T-helper 1 cell treated with Interleukin-12 subunit alpha and Interleukin-12 subunit beta and Interleukin-4 antibody, amounts not matched to agents 30 μg/mL and 1 μg/mL, for 36 hours (primary cell): ENCODE results near the gene EXOC4.

Experiments used
- H3K27ac Mint-ChIP-seq: one replicate; pipeline ENCODE4 v1.8.0; 2021; ENCODE audit warnings: mild to moderate bottlenecking, mixed read lengths
- H3K27me3 Mint-ChIP-seq: one replicate; pipeline ENCODE4 v1.8.0; 2021; ENCODE audit warnings: low read depth, mixed read lengths
- H3K36me3 Mint-ChIP-seq: one replicate; pipeline ENCODE4 v1.8.0; 2021; ENCODE audit warnings: low read depth, mixed read lengths
- H3K4me1 Mint-ChIP-seq: one replicate; pipeline ENCODE4 v1.8.0; 2021; ENCODE audit warnings: low read depth, mixed read lengths
- H3K4me3 Mint-ChIP-seq: one replicate; pipeline ENCODE4 v1.8.0; 2021; ENCODE audit warnings: mild to moderate bottlenecking, moderate library complexity, mixed read lengths
- H3K9me3 Mint-ChIP-seq: one replicate; pipeline ENCODE4 v1.8.0; 2021; ENCODE audit warnings: mixed read lengths

Gene EXOC4

DNA sequence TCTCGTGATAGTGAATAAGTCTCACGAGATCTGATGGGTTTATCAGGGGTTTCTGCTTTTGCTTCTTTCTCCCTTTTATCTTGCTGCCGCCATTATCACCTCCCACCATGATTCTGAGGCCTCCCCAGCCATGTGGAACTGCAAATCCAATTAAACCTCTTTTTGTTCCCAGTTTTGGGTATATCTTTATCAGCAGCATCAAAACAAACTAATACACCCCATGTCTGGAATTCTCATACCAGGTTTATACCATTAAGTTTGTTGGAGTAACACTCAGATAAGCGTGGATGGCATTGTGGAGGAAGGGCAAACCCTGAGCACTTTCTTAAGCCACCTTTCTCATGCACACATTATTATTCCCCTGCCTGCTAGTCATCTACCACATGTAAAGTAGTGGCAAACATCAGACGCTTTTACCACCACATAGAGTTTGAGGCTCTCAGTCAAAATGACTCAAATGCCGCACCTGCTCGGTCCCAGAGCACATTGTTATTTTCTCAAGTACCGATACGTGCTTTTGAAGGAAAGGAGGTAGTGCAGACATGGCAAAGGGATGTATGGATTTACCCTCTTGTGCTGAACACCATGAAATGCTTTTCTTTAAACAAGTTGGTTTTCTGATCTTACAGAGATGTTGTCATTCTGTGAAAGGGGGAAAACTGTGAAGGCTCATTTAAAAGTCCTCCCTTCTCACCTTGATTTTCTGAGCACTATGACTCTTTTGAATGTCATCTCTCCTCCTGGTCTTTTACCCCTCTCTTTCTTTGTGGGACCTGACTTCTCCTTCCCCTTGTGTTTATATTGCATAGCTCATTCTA, 429.7 kb downstream of the EXOC4 start:
- no peaks in the 10 kb centered on the region for H3K36me3 Mint-ChIP-seq
- no peaks in the 10 kb centered on the region for H3K27me3 Mint-ChIP-seq
- no peaks in the 10 kb centered on the region for H3K4me1 Mint-ChIP-seq
- no peak overlapping the region for H3K4me3 Mint-ChIP-seq
- H3K9me3 Mint-ChIP-seq = peaks cover 3% of the 10 kb centered on the region
- H3K27ac Mint-ChIP-seq = no peak overlapping the region

DNA sequence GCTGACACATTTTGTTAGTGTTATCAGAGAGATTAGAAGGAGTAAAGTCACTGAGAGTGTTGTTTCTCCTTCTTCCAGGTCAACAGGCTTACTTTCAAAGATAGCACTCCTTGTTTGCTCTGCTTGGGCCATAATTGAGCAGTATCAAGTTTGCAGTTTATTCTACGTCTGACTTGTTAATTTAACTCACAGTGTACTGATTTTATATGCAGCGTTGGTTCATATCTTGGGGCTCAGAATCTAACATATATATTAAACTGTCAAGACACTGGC, 430.2 kb downstream of the EXOC4 start:
- Mint-ChIP-seq H3K4me1 (no peaks in the 10 kb centered on the region), H3K4me3 (no peak overlapping the region), H3K36me3 (no peaks in the 10 kb centered on the region), H3K9me3 (peaks cover 3% of the 10 kb centered on the region), H3K27me3 (no peaks in the 10 kb centered on the region), H3K27ac (no peak overlapping the region)

DNA sequence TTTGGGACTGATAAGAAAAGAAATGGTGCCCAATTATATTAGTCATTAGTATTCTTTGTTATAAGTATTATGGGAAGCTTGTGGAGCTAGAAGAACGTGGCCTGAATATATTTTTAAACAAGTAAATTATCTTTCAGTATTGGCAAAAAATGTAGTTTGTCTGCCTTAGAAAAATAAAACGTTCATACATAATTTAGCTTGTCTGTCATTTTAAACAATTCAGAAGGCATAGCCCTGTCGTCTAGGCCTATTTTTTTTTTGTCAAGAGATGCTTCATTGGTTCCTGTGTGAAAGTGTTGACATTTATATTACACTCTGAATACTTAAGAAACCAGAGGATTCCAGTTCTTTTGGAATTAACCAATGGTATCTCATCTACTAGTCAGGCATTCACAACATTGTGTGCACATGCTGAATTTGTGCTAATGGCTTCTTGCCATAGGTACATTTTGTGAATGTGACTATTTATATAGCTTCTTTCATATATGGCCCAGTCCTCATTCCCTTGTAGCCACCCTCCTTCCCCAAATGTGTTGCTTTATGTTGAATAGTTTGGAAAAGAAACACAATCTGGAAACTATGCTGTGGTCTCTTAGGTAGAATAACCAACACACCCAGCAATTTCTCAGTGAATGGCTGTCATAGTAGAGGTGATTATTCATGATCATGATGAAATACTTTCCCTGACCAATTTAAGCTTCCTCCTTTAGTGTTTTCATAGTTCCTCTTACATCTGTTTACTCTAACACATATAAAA, 435.8 kb downstream of the EXOC4 start:
- Mint-ChIP-seq H3K27me3 (no peaks in the 10 kb centered on the region), H3K4me3 (no peak overlapping the region), H3K9me3 (peaks cover 3% of the 10 kb centered on the region), H3K4me1 (no peaks in the 10 kb centered on the region), H3K36me3 (no peaks in the 10 kb centered on the region), H3K27ac (no peak overlapping the region)

DNA sequence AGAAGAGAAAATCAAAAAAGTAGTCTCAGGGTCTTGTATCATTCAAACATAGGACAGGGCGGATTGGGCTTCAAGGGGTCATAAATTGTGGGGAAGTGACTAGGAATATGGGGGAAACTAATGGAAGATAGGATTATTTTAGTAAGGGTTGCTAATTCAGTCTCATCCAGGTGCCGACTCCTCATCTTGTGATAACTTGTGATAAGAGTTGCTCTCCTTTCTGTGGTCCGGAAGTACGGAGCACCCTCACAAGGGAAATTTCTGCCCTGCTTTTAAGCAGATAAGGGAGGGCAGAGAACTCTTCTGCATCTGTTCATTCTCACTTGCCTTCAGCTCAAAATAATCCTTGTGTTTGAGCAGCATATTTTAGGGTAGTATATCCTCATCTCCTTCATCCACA, 437.9 kb downstream of the EXOC4 start:
- Mint-ChIP-seq H3K36me3 (no peaks in the 10 kb centered on the region), H3K4me3 (no peak overlapping the region), H3K4me1 (no peaks in the 10 kb centered on the region), H3K9me3 (peaks cover 2% of the 10 kb centered on the region), H3K27ac (no peak overlapping the region), H3K27me3 (no peaks in the 10 kb centered on the region)

DNA sequence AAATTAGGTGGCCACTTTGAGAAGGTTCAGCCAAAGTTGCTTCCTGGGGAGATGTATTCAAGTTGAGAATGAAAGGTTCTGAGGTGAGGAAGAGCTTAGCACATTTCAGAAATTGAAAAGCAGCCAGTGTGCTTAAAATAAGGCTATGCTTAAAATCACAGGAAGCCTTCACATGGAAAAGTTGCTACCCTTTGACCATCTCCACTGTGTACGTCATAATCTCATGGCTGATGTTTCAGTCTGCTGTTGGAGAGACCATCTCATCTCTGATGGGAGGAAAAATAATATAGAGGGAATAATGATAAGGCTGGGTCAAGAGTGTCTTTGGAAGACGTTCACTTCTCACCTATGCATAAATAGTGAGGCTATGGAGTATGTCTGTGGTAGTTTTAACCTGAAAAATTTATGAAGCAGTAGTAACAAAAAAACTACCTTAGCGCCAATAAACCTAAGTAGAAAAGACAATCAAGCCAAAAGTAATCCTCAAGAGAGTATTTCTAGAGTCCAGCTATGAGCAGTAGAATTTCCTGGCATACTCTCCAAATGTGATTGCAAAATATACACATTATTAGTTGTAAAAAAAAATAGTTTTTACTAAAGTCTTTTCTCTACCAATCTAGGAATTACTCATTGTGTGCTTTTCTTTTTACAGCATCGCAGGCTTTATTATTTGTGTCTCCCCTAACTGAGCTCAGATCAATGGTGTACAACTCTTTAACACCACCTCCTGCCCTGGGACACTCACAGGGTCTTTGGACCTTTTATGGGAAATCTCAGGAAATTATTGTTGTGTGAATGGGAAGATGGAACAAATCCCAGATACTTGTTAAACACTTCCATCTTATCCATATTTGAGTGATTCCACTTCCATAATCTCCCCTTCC, 439.1 kb downstream of the EXOC4 start:
- Mint-ChIP-seq H3K4me3 (no peak overlapping the region), H3K36me3 (no peaks in the 10 kb centered on the region), H3K27me3 (no peaks in the 10 kb centered on the region), H3K4me1 (no peaks in the 10 kb centered on the region), H3K9me3 (no peaks in the 10 kb centered on the region), H3K27ac (no peak overlapping the region)

DNA sequence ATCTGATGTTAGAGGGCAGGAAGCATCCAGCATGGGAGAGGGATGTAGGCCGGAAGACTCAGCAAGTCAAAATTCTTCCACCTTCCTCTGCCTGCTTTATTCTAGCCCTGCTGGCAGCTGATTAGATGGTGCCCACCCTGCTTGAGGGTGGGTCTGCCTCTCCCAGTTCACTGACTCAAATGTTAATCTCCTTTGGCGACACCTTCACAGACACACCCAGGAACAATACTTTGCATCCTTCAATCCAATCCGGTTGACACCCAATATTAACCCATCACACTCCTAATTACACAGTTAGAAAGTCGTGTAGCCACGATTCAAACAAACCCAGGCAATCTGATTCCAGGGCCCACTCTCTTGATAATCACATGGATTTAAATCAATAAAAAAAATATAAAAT, 440.4 kb downstream of the EXOC4 start:
- H3K4me1 Mint-ChIP-seq = no peaks in the 10 kb centered on the region
- H3K36me3 Mint-ChIP-seq = no peaks in the 10 kb centered on the region
- H3K27ac Mint-ChIP-seq = no peak overlapping the region
- no peaks in the 10 kb centered on the region for H3K27me3 Mint-ChIP-seq
- no peaks in the 10 kb centered on the region for H3K9me3 Mint-ChIP-seq
- no peak overlapping the region for H3K4me3 Mint-ChIP-seq

DNA sequence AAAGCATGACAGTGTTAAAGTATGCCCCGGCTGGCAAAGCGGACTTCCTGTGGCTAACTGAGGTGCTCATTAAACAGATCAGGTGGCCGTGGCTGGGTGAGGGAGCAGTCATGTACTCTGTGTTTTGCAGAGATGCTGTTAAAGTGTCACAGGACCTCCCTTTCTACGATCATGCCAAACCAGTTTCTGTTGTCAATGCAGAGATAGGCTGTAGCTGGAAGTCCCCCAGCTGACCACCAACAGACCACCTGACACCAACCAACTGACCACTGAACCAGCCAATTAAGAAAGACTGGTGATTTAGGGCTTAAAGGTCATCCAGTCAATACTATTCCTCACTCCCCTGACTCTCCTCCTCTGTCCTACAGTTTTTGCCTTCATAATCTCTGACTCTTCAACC, 443.2 kb downstream of the EXOC4 start:
- Mint-ChIP-seq H3K9me3 (no peaks in the 10 kb centered on the region), H3K4me1 (no peaks in the 10 kb centered on the region), H3K27ac (no peak overlapping the region), H3K36me3 (no peaks in the 10 kb centered on the region), H3K4me3 (no peak overlapping the region), H3K27me3 (no peaks in the 10 kb centered on the region)

DNA sequence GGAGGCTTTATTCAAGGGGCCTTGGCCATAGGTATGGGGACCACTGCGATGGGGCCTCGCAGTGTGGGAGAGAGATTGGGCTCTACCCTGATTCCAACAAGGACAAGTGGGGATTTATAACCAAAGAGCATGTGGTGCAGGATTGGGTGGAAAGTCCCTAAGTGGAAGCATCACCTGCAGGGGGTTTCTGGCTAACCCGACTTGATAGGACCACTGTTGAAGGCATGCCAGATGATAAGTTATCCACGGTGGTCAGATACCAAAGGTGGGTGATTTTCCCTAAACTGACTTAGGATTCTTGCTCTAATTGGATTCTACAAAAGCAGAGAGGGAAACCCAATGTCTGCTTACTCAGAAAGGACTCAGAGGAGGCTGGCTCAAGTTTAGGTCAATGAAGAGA, 444.7 kb downstream of the EXOC4 start:
- no peaks in the 10 kb centered on the region for H3K27me3 Mint-ChIP-seq
- no peaks in the 10 kb centered on the region for H3K4me1 Mint-ChIP-seq
- no peaks in the 10 kb centered on the region for H3K36me3 Mint-ChIP-seq
- H3K9me3 Mint-ChIP-seq = no peaks in the 10 kb centered on the region
- no peak overlapping the region for H3K27ac Mint-ChIP-seq
- no peak overlapping the region for H3K4me3 Mint-ChIP-seq

DNA sequence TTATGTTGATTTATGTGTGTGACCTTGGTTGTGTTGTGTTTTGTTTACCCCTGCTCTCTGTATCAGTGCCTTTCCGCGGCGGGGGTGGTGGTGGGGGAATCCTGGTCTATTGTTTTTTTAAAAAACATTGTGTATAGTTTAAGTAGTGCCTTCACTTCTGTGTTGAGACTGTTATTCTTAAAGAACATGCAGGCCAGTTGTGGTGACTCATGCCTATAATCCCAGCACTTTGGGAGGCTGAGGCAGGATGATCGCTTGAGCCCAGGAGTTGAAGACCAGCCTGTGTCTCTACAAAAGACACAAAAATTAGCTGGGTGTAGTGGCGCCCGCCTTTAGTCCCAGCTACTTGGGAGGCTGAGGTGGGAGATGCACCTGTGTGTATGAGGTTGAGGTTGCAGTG, 445.2 kb downstream of the EXOC4 start:
- no peaks in the 10 kb centered on the region for H3K4me1 Mint-ChIP-seq
- H3K9me3 Mint-ChIP-seq = no peaks in the 10 kb centered on the region
- H3K27me3 Mint-ChIP-seq = no peaks in the 10 kb centered on the region
- no peaks in the 10 kb centered on the region for H3K36me3 Mint-ChIP-seq
- H3K27ac Mint-ChIP-seq = no peak overlapping the region
- H3K4me3 Mint-ChIP-seq = no peak overlapping the region

DNA sequence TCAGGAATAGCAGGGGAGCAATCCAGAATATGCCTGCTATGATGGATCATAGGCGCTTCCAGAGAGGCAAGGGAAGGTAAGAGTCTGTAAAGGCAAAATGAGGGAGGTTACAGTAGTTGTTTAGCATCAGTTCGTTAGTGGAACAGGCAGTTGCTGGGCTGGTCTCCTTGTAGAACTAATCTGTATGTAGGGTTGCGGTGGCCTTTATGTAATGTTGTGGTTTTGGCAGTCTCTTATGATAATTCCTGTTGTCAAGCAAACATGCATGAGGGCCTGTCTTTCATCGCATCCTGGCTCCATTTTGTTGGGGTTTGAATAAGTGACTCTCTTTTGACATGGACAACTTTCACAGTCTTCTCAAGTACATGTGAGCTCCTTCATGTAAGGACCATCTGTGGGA, 446.5 kb downstream of the EXOC4 start:
- Mint-ChIP-seq H3K9me3 (no peaks in the 10 kb centered on the region), H3K36me3 (no peaks in the 10 kb centered on the region), H3K4me3 (no peak overlapping the region), H3K27ac (no peak overlapping the region), H3K4me1 (no peaks in the 10 kb centered on the region), H3K27me3 (no peaks in the 10 kb centered on the region)

DNA sequence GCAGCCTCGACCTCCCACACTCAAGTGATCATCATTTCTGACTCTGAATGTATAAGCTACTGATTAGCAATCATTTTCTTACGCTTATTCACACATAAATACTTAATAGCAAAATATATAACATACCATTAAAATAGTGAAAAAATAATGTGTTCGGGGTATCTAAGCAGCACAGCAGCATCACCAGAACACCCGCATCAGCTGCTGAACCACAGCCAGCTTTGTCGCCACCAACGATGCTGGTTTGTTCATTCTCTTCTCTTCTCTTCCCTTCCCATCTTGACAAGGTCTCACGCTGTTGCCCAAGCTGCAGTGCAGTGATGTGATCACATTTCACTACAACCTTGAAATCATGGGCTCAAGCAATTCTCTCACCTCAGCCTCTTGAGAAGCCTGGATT, 449.2 kb downstream of the EXOC4 start:
- no peaks in the 10 kb centered on the region for H3K9me3 Mint-ChIP-seq
- H3K4me3 Mint-ChIP-seq = no peak overlapping the region
- no peaks in the 10 kb centered on the region for H3K36me3 Mint-ChIP-seq
- H3K27ac Mint-ChIP-seq = no peak overlapping the region
- no peaks in the 10 kb centered on the region for H3K27me3 Mint-ChIP-seq
- no peaks in the 10 kb centered on the region for H3K4me1 Mint-ChIP-seq

DNA sequence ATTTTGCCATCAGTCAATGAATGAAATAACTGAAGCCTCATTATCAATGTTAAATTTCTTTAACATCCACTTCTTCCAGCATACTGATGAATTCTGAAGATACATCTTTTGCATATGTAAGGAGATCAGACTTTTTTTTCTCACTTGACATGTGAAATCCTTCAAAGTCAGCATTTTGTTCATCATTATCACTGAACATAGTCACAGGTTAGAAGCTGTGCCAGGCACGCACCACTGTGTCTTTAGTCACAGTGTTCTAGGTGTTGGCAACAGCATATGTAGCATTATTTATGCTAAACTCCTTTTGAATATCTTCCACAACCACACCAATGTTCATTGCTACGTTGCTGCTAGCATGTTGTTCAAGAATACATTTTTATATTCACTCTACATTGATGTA, 450.1 kb downstream of the EXOC4 start:
- Mint-ChIP-seq H3K4me3 (no peak overlapping the region), H3K27ac (no peak overlapping the region), H3K9me3 (no peaks in the 10 kb centered on the region), H3K4me1 (no peaks in the 10 kb centered on the region), H3K36me3 (no peaks in the 10 kb centered on the region), H3K27me3 (no peaks in the 10 kb centered on the region)

DNA sequence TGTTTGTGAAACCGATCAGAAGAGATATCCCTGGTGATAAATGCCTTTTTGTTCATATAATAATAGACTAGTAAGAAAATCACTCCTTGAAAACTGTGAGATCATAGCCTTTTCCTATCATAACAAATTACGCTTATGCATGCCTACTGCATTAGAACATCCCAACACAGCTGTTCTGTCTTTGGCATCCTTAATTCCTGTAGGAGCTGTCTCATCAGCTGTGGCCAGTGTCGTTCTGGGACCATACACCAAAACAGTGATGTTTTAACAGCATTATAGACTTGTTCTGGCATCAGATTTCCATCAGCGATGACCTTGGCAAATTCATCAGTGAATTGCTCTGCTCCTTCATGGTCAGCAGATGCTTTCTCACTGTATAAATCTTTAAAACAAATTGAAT, 450.7 kb downstream of the EXOC4 start:
- Mint-ChIP-seq H3K36me3 (no peaks in the 10 kb centered on the region), H3K4me3 (no peak overlapping the region), H3K27ac (no peak overlapping the region), H3K4me1 (no peaks in the 10 kb centered on the region), H3K27me3 (no peaks in the 10 kb centered on the region), H3K9me3 (no peaks in the 10 kb centered on the region)

DNA sequence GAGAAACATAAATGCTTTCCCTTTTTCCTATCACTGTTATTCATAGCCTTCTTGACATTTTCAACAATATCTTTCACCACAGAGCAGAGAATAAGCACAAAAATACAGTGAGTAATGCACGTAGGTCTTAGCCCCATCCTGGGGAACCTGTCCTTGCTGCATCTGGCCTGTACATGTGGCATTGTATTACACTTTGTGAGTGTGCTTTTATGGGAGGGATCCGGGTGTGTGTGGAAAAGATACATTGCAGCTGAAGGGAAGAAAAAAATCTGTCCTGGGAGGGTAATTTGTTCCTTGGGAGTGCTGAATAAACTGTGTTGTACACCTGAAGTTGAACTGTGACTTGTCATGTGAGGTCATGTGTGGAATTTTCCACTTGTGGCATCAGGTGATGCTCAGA, 451.6 kb downstream of the EXOC4 start:
- Mint-ChIP-seq H3K4me3 (no peak overlapping the region), H3K9me3 (no peaks in the 10 kb centered on the region), H3K36me3 (no peaks in the 10 kb centered on the region), H3K4me1 (peaks cover 2% of the 10 kb centered on the region), H3K27me3 (no peaks in the 10 kb centered on the region), H3K27ac (no peak overlapping the region)

DNA sequence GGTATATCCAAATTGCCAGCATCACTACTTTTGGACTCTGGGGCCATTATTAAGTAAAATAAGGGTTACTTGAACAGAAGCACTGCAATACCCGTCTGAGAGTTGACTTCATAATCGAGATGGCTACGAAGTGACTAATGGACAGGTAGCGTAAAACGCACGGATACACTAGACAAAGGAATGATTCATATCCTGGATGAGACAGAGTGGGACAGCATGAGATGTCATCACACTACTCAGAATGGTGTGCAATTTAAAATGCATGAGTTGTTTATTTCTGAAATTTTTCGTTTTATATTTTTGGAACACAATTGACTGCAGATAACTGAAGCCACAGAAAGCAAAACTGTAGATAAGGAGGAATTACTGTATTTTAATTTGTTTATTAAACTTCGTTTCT, 452.7 kb downstream of the EXOC4 start:
- Mint-ChIP-seq H3K9me3 (no peaks in the 10 kb centered on the region), H3K4me1 (peaks cover 2% of the 10 kb centered on the region), H3K27me3 (no peaks in the 10 kb centered on the region), H3K36me3 (no peaks in the 10 kb centered on the region), H3K27ac (no peak overlapping the region), H3K4me3 (no peak overlapping the region)
